Calu3 (cell line): ENCODE results near the gene CCDC15. TPM values are rescaled to one million over a fixed set of nuclear protein-coding genes. Genes with fewer than 3 reads are reported as not detected.

ENCODE experiments used
- BruUV-seq: library from RNA; stranded (reverse); fragments of 400-500 nt; replicated peaks from 2 replicates; lab custom pipeline; 2021; lab: Mats Ljungman, UMichigan
- CTCF ChIA-PET: fragments of 300-600 bp; sonication (Branson Sonifier 250); formaldehyde crosslinking; loops from one replicate; lab custom pipeline; 2022; ENCODE audit warnings: antibody characterized with exemption; lab: Charles Lee
- DNase-seq: peaks from one replicate; pipeline ENCODE4 v3.0.0; 2022
- H3K27ac Mint-ChIP-seq: one replicate; pipeline ENCODE4 v1.8.0; 2022; ENCODE audit warnings: mixed read lengths; ENCODE audit not compliant: unreplicated experiment
- H3K27me3 Mint-ChIP-seq: one replicate; pipeline ENCODE4 v1.8.0; 2022; ENCODE audit warnings: mixed read lengths; ENCODE audit not compliant: unreplicated experiment
- H3K36me3 Mint-ChIP-seq: one replicate; pipeline ENCODE4 v1.8.0; 2022; ENCODE audit warnings: mild to moderate bottlenecking, moderate library complexity, mixed read lengths; ENCODE audit not compliant: insufficient read depth, unreplicated experiment
- H3K4me1 Mint-ChIP-seq: one replicate; pipeline ENCODE4 v1.8.0; 2022; ENCODE audit warnings: mild to moderate bottlenecking, low read depth, mixed read lengths; ENCODE audit not compliant: unreplicated experiment
- H3K4me3 Mint-ChIP-seq: one replicate; pipeline ENCODE4 v1.8.0; 2022; ENCODE audit warnings: mild to moderate bottlenecking, low read depth, moderate library complexity, mixed read lengths; ENCODE audit not compliant: unreplicated experiment
- H3K9me3 Mint-ChIP-seq: one replicate; pipeline ENCODE4 v1.8.0; 2022; ENCODE audit warnings: low read depth, mixed read lengths; ENCODE audit not compliant: unreplicated experiment
- intact Hi-C: fragments of 100-400 bp; cut with micrococcal nuclease; formaldehyde crosslinking; loops from one replicate; pipeline ENCODE4 v1.10.0; 2022; ENCODE audit not compliant: unreplicated experiment
- total RNA-seq: library from RNA; stranded (reverse); gene quantifications from 2 replicates; pipeline ENCODE4 v1.2.3, GENCODE V29; 2022
- TF ChIP-seq, protein P1 (sequence below): fragments of 200-600 bp; IDR thresholded peaks from one replicate; pipeline ENCODE4 v1.8.0; 2022; ENCODE audit warnings: antibody characterized with exemption; ENCODE audit not compliant: unreplicated experiment

The CCDC15 gene
- total RNA-seq, 1 experiment from 2014 or later = 2.3 TPM

DNA sequence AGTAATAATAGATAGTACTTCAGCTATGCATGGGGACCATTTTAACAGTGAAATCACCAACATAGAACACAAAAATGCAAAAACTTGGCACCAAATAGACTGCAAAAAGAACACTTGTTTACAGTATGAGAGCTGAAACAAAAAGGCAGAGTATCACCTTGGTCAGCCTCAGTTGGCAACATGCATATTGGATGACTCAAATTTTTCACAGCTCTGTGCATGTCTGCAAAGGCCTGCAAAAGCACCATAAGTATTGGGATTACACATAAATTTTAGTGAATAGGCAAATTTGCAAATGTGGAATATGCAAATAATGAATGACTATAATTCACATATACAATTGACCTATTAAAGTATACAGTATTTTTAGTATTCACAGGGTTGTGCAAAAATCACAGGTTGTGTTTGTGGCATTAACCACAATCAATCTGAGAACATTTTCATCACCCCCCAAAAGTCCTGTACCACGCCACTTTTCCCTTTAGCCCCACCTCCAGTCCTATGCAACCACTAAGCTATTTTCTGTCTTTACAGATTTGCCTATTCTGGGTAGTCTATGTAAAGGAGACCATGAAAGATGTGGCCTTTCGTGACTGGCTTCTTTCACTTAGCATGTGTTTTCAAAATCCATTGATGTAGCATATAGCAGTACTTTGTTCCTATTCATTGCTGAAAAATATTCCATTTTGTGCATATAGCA, 47.2 kb downstream of the CCDC15 start:
- Mint-ChIP-seq H3K4me1 (peaks cover 7% of the 10 kb centered on the region), H3K4me3 (no peak overlapping the region), H3K27ac (no peak overlapping the region), H3K36me3 (no peaks in the 10 kb centered on the region), H3K9me3 (no peaks in the 10 kb centered on the region), H3K27me3 (no peaks in the 10 kb centered on the region)
- intact Hi-C loops = no loop called here
- TF ChIP-seq, protein P1, sequence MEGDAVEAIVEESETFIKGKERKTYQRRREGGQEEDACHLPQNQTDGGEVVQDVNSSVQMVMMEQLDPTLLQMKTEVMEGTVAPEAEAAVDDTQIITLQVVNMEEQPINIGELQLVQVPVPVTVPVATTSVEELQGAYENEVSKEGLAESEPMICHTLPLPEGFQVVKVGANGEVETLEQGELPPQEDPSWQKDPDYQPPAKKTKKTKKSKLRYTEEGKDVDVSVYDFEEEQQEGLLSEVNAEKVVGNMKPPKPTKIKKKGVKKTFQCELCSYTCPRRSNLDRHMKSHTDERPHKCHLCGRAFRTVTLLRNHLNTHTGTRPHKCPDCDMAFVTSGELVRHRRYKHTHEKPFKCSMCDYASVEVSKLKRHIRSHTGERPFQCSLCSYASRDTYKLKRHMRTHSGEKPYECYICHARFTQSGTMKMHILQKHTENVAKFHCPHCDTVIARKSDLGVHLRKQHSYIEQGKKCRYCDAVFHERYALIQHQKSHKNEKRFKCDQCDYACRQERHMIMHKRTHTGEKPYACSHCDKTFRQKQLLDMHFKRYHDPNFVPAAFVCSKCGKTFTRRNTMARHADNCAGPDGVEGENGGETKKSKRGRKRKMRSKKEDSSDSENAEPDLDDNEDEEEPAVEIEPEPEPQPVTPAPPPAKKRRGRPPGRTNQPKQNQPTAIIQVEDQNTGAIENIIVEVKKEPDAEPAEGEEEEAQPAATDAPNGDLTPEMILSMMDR = no peak
- no peak for DNase-seq
- BruUV-seq = no TSS peak
- CTCF ChIA-PET = no interaction called here

DNA sequence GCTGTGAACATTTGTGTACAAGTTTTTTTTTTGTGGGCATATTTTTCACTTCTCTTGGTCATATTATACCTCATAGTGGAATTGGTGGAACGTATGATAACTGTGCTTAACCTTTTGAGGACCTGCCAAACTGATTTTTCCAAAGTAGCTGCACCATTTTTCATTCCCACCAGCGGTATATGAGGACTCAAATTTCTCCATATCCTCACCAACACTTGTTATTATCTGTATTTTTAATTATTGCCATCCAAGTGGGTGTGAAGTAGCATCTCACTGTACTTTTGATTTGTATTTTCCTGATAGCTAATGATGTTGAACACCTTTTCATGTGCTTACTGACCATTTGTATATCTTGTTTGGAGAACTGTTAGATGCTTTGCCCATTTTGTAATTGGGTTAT, 47.8 kb downstream of the CCDC15 start:
- Mint-ChIP-seq H3K36me3 (no peaks in the 10 kb centered on the region), H3K9me3 (no peaks in the 10 kb centered on the region), H3K4me3 (no peak overlapping the region), H3K4me1 (peaks cover 7% of the 10 kb centered on the region), H3K27me3 (no peaks in the 10 kb centered on the region), H3K27ac (no peak overlapping the region)
- BruUV-seq = no TSS peak
- no peak for DNase-seq
- TF ChIP-seq, protein P1 = no peak
- intact Hi-C loops = no loop called here
- CTCF ChIA-PET = no interaction called here

DNA sequence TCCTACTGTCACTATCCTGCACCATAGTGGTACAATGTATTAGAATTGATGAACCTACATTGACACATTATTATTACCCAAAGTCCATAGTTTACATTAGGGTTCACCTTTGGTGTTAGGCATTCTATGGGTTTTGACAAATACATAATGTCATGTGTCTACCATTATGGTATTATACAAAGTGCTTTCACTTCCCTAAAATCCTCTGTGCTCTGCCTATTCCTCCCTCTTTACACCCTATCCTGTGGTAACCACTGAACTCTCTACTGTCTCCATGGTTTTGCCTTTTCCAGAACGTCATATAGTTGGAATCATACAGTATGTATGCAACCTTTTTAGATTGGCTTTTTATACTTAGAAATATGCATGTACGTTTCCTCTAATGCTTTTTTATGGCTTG, 51.5 kb downstream of the CCDC15 start:
- BruUV-seq = no TSS peak
- no peak for DNase-seq
- no peak overlapping the region for H3K27ac Mint-ChIP-seq
- H3K4me1 Mint-ChIP-seq = no peaks in the 10 kb centered on the region
- H3K27me3 Mint-ChIP-seq = no peaks in the 10 kb centered on the region
- TF ChIP-seq, protein P1 = no peak
- no peak overlapping the region for H3K4me3 Mint-ChIP-seq
- no peaks in the 10 kb centered on the region for H3K36me3 Mint-ChIP-seq
- H3K9me3 Mint-ChIP-seq = no peaks in the 10 kb centered on the region
- CTCF ChIA-PET = no interaction called here
- intact Hi-C loops = no loop called here

DNA sequence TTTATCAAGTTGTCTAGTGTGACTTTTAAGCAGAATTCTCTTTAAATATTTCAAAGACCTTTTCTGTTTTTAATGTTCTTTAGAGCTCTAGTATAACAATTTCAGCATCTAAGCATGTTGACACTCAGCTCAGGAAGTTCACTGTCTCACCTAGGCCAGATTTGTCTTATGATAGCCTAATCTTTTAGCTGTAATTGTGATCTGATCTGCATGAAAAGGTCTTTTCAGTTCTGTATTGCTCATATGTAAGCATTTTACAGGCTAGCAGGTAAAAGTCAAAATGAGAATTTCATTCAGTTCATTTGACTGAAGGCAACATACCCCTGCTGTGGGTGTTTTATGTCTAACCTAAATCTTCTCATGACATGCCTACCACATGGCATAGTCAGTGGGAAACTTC, 62.4 kb downstream of the CCDC15 start:
- Mint-ChIP-seq H3K9me3 (no peaks in the 10 kb centered on the region), H3K4me3 (no peak overlapping the region), H3K4me1 (no peaks in the 10 kb centered on the region), H3K27me3 (no peaks in the 10 kb centered on the region), H3K27ac (no peak overlapping the region), H3K36me3 (no peaks in the 10 kb centered on the region)
- intact Hi-C loops = no loop called here
- TF ChIP-seq, protein P1 = no peak
- CTCF ChIA-PET = no interaction called here
- no TSS peak for BruUV-seq
- no peak for DNase-seq
